OCI-LY3 (cell line): Measurements from ENCODE around the gene NBEA.

ENCODE experiments used
- EZH2phosphoT487 ChIP-seq: fragments of 200-600 bp; shearing (Covaris generic); IDR thresholded peaks from 2 replicates; pipeline ENCODE4 v1.6.1; 2018; ENCODE audit warnings: antibody characterized with exemption, mixed run types, low read depth
- TF ChIP-seq, protein P1 (sequence below): fragments of 200-600, 300-600 bp; sonication (generic); IDR thresholded peaks from 2 replicates; pipeline ENCODE4 v1.5.1; 2014; ENCODE audit warnings: antibody characterized with exemption, low read length, low read depth

GRCh38 chr13:35468195-35468594 is 526.1 kb downstream of the NBEA start:
- TF ChIP-seq, protein P1, sequence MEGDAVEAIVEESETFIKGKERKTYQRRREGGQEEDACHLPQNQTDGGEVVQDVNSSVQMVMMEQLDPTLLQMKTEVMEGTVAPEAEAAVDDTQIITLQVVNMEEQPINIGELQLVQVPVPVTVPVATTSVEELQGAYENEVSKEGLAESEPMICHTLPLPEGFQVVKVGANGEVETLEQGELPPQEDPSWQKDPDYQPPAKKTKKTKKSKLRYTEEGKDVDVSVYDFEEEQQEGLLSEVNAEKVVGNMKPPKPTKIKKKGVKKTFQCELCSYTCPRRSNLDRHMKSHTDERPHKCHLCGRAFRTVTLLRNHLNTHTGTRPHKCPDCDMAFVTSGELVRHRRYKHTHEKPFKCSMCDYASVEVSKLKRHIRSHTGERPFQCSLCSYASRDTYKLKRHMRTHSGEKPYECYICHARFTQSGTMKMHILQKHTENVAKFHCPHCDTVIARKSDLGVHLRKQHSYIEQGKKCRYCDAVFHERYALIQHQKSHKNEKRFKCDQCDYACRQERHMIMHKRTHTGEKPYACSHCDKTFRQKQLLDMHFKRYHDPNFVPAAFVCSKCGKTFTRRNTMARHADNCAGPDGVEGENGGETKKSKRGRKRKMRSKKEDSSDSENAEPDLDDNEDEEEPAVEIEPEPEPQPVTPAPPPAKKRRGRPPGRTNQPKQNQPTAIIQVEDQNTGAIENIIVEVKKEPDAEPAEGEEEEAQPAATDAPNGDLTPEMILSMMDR = no peak
- no peak for TF ChIP-seq EZH2phosphoT487
